PC-9 (cell line): Measurements from ENCODE around the gene MMP24. TPM values are rescaled to one million over a fixed set of nuclear protein-coding genes. Genes with fewer than 3 reads are reported as not detected.

Experiments
- BruUV-seq: library from RNA; stranded (reverse); fragments of 400-500 nt; replicated peaks from 2 replicates; lab custom pipeline; 2021; lab: Mats Ljungman, UMichigan
- CTCF ChIA-PET: fragments of 300-600 bp; sonication (Branson Sonifier 250); formaldehyde crosslinking; loops from one replicate; lab custom pipeline; 2022; ENCODE audit warnings: antibody characterized with exemption; lab: Charles Lee
- POLR2A ChIA-PET: fragments of 300-600 bp; sonication (Branson Sonifier 250); formaldehyde crosslinking; loops from one replicate; lab custom pipeline; 2022; ENCODE audit warnings: antibody characterized with exemption; ENCODE audit not compliant: unreplicated experiment; lab: Charles Lee
- DNase-seq, 2 experiments: peaks; one replicate each; pipeline versions ENCODE4 v3.0.0 to v3.0.0-alpha.2; 2015 to 2022; ENCODE audit warnings: mixed read lengths in 1 of 2
- H2AFZ ChIP-seq: fragments of 200-600 bp; sonication (generic); 2 replicates; pipeline ENCODE4 v1.8.1; 2017; ENCODE audit warnings: antibody characterized with exemption
- H3F3A ChIP-seq: fragments of 200-600 bp; sonication (generic); 2 replicates; pipeline ENCODE4 v1.8.1; 2017; ENCODE audit warnings: antibody characterized with exemption, mild to moderate bottlenecking, low read depth; ENCODE audit not compliant: insufficient read depth
- H3K27ac ChIP-seq: fragments of 200-600 bp; sonication (generic); 2 replicates; pipeline ENCODE4 v1.6.1; 2016; ENCODE audit warnings: mixed run types
- H3K27me3 ChIP-seq: fragments of 200-600 bp; sonication (generic); 2 replicates; pipeline ENCODE4 v1.6.1; 2016; ENCODE audit warnings: low read depth, mixed run types; ENCODE audit not compliant: insufficient read depth
- H3K36me3 ChIP-seq: fragments of 200-600 bp; sonication (generic); 2 replicates; pipeline ENCODE4 v1.6.1; 2016; ENCODE audit warnings: low read depth, mixed run types
- H3K4me1 ChIP-seq: fragments of 200-600 bp; sonication (generic); replicated peaks from 2 replicates; pipeline ENCODE4 v1.6.1; 2016; ENCODE audit warnings: mixed run types; ENCODE audit not compliant: insufficient read depth
- H3K4me2 ChIP-seq: fragments of 200-600 bp; sonication (generic); 2 replicates; pipeline ENCODE4 v1.6.1; 2017; ENCODE audit warnings: mixed run types
- H3K4me3 ChIP-seq: fragments of 200-600 bp; sonication (generic); 2 replicates; pipeline ENCODE4 v1.6.1; 2016; ENCODE audit warnings: mixed run types
- H3K79me2 ChIP-seq: fragments of 200-600 bp; sonication (generic); 2 replicates; pipeline ENCODE4 v1.6.1; 2017; ENCODE audit warnings: low read depth, mixed run types
- H3K9me2 ChIP-seq: fragments of 200-600 bp; sonication (generic); 2 replicates; pipeline ENCODE4 v1.8.1; 2017; ENCODE audit warnings: mild to moderate bottlenecking; ENCODE audit not compliant: insufficient read depth
- H3K9me3 ChIP-seq: fragments of 200-600 bp; sonication (generic); 2 replicates; pipeline ENCODE4 v1.8.1; 2016; ENCODE audit warnings: low read depth; ENCODE audit not compliant: insufficient read depth
- H4K20me1 ChIP-seq: fragments of 200-600 bp; sonication (generic); 2 replicates; pipeline ENCODE4 v1.8.1; 2017; ENCODE audit not compliant: insufficient read depth
- EZH2 ChIP-seq: fragments of 200-600 bp; sonication (generic); IDR thresholded peaks from 2 replicates; pipeline ENCODE4 v1.8.0; 2017; ENCODE audit warnings: antibody characterized with exemption, low read depth
- intact Hi-C: fragments of 100-400 bp; cut with micrococcal nuclease; formaldehyde crosslinking; loops from one replicate; pipeline ENCODE4 v1.10.0; 2022; ENCODE audit not compliant: unreplicated experiment
- total RNA-seq: library from RNA; stranded (reverse); gene quantifications from 2 replicates; pipeline ENCODE4 v1.2.3, GENCODE V29; 2021
- TF ChIP-seq, protein P1 (sequence below): fragments of 200-600 bp; sonication (generic); conservative IDR thresholded peaks from 2 replicates; pipeline ENCODE4 v1.6.1; 2017; ENCODE audit warnings: mixed run types, antibody characterized with exemption, mild to moderate bottlenecking, moderate library complexity

The MMP24 gene
- total RNA-seq, 1 experiment from 2014 or later, result 0.48 TPM

DNA sequence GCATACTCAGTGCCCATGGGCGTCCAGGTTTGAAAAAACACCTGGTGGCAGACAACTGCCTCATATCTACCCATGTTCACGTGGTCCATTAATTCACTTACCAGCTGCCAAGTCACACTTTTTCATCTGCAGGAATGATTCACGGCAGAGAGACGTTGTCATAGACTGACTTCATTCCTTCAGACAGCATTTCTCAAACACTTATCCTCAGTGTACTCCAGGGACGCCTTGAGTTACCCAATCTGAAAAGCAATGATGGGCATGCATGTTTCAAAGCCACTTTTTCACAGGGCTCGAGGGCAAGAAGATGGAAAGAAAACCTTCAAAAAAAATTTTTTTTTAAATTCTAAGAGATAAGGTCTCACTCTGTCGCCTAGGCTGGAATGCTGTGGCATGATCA is 45.4 kb downstream of the MMP24 start:
- Histone ChIP-seq H3K79me2 (peaks cover 10% of the 10 kb centered on the region), H3K9me2 (no peaks in the 10 kb centered on the region), H3K4me1 (peaks cover 6% of the 10 kb centered on the region), H3K27ac (no peak overlapping the region), H3F3A (no peaks in the 10 kb centered on the region), H3K36me3 (no peaks in the 10 kb centered on the region), H3K4me2 (no peak overlapping the region), H3K9me3 (no peaks in the 10 kb centered on the region), H3K27me3 (no peaks in the 10 kb centered on the region), H2AFZ (no peak overlapping the region), H4K20me1 (no peaks in the 10 kb centered on the region), H3K4me3 (no peak overlapping the region)
- TF ChIP-seq EZH2, result no peak
- TF ChIP-seq, protein P1, sequence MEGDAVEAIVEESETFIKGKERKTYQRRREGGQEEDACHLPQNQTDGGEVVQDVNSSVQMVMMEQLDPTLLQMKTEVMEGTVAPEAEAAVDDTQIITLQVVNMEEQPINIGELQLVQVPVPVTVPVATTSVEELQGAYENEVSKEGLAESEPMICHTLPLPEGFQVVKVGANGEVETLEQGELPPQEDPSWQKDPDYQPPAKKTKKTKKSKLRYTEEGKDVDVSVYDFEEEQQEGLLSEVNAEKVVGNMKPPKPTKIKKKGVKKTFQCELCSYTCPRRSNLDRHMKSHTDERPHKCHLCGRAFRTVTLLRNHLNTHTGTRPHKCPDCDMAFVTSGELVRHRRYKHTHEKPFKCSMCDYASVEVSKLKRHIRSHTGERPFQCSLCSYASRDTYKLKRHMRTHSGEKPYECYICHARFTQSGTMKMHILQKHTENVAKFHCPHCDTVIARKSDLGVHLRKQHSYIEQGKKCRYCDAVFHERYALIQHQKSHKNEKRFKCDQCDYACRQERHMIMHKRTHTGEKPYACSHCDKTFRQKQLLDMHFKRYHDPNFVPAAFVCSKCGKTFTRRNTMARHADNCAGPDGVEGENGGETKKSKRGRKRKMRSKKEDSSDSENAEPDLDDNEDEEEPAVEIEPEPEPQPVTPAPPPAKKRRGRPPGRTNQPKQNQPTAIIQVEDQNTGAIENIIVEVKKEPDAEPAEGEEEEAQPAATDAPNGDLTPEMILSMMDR, result no peak
- no TSS peak for BruUV-seq
- DNase-seq, result no peak
- intact Hi-C loops, result no loop called here
- POLR2A ChIA-PET, result no interaction called here
- CTCF ChIA-PET, result no interaction called here

DNA sequence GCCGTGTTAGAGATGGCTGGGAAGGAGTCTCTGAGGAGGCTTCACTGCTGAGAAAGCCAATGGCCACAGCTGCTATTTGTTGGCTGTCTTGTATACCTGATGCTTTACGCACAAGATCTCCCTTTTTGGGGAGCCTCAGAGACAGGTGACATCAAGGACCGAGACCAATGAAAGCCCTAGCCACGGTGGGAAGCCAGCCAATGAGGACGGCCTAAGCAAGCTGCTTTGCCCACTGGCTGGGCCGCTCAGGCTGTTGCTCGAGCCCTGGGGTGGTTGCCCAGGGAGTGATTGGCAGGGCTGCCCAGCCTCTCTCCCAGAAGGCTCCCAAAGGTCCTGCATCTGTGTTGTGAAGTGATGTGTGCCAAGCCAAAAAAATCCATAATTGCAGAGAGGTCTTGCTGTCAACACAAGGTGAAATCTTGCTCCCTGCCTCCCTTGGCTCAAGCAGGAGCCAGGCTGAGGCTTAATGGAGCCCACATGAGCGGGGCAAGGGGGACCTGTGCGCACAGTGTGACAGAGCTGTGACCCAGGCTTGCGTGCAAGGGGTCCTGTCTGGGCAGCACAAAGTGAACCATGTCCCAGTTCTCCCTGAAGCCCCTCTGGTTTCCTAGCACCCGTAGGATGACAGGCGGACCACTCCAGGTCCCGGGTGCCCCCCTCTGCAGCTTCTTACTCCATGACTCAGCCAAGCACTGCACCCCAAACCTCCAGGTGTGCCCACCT is 47.1 kb downstream of the MMP24 start:
- H4K20me1 ChIP-seq, result peaks cover 4% of the 10 kb centered on the region; the same call in 1 of the 2 replicates
- intact Hi-C loops, result no loop called here
- peaks cover 5% of the 10 kb centered on the region for H3F3A ChIP-seq
- BruUV-seq, result no TSS peak
- no peak overlapping the region for H3K4me3 ChIP-seq
- H3K27me3 ChIP-seq, result no peaks in the 10 kb centered on the region
- H3K4me2 ChIP-seq, result no peak overlapping the region
- H3K27ac ChIP-seq, result no peak overlapping the region
- no peaks in the 10 kb centered on the region for H3K9me3 ChIP-seq
- no peak for DNase-seq
- POLR2A ChIA-PET, result interaction anchor here (0.6 kb wide), 4 partner anchors 33 to 694 kb away, joined by 3 to 6 read pairs (median 5); partner anchors contain the start of gene ACSS2
- H3K79me2 ChIP-seq, result peaks cover 14% of the 10 kb centered on the region
- H3K9me2 ChIP-seq, result no peaks in the 10 kb centered on the region
- peaks cover 5% of the 10 kb centered on the region; the same call in 1 of the 2 replicates for H3K36me3 ChIP-seq
- TF ChIP-seq, protein P1, result no peak
- no peak for TF ChIP-seq EZH2
- CTCF ChIA-PET, result no interaction called here
- no peak overlapping the region for H2AFZ ChIP-seq
- peaks cover 8% of the 10 kb centered on the region for H3K4me1 ChIP-seq

DNA sequence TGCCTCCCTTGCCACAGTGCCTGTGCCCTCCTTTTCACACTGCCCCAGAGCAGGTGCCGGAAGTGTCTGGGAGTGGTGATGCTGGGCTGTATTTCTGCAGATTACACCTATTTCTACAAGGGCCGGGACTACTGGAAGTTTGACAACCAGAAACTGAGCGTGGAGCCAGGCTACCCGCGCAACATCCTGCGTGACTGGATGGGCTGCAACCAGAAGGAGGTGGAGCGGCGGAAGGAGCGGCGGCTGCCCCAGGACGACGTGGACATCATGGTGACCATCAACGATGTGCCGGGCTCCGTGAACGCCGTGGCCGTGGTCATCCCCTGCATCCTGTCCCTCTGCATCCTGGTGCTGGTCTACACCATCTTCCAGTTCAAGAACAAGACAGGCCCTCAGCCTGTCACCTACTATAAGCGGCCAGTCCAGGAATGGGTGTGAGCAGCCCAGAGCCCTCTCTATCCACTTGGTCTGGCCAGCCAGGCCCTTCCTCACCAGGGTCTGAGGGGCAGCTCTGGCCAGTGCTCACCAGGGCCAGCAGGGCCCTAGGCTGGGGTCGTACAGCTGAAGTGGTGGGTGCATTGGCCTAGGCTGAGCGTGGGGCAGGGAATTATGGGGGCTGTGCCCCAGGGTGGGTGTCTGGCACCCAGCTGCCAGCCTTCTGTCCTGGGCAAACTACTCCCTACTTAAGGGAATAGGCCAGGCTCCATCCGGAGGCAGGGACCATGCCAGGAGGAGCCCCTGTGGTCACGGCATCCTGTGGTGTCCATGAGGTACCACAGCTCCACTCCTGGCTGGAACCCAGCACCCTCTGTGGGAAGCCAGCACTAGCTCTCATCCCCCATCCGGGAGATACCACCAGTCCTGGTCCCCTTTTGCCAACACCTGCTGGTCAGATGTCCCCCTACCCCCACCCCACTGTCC is 47.9 kb downstream of the MMP24 start:
- Histone ChIP-seq H2AFZ (no peak overlapping the region), H3K4me2 (no peak overlapping the region), H3K36me3 (peaks cover 13% of the 10 kb centered on the region; the same call in 1 of the 2 replicates), H3K79me2 (peaks cover 14% of the 10 kb centered on the region), H4K20me1 (peaks cover 5% of the 10 kb centered on the region; the same call in 1 of the 2 replicates), H3K27me3 (no peaks in the 10 kb centered on the region), H3K9me2 (no peaks in the 10 kb centered on the region), H3K4me1 (peaks cover 8% of the 10 kb centered on the region), H3K4me3 (no peak overlapping the region), H3K9me3 (no peaks in the 10 kb centered on the region), H3K27ac (no peak overlapping the region), H3F3A (peaks cover 13% of the 10 kb centered on the region)
- no peak for TF ChIP-seq EZH2
- TF ChIP-seq, protein P1, result no peak
- CTCF ChIA-PET, result no interaction called here
- intact Hi-C loops, result no loop called here
- DNase-seq, result no peak
- BruUV-seq, result no TSS peak
- POLR2A ChIA-PET, result no interaction called here
